GM18858 (cell line): ENCODE data around the gene OSBPL6.

Experiments
- ATAC-seq: cut with Tn5 transposase; IDR thresholded peaks from one replicate; pipeline ENCODE4 v1.9.1; 2021; ENCODE audit not compliant: unreplicated experiment

The OSBPL6 gene

DNA sequence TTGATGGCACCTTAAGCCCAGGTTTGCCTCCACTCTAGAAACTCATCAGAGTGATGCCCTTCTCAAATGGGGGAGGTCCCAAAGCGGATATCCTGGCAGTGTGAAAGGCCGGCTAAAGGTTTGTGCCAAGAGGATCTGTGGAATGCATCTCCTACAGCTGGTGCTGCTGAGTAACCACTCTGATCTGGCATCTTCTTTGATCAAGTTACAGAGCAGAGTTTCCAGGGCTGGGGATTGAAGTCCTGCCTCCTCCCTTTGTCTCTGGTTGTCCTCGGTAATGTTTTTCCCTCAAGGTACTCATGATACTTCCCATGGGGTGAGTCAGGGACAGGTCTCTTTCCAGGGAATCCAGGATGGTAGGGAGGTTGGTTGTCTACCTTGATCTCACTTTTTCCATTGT lies 232.1 kb downstream of the OSBPL6 start:
- ATAC-seq = no peak

DNA sequence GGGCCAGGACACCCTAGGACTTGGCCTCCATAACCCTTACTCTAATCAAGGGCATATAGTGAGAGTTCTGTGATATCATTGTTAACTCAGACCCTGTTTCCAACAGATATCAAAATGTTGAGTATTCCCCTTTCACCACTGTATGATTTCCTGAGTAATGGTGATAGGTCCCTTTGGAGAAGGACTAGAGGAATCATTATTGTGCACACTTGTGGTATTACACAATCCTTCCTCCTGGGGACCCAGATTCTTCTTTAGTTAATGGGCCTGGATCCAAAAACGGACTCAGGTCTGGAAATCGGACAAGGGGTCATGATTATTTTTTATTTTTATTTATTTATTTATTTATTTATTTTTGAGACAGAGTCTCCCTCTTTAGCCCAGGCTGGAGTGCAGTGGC lies 233.1 kb downstream of the OSBPL6 start:
- no peak for ATAC-seq

DNA sequence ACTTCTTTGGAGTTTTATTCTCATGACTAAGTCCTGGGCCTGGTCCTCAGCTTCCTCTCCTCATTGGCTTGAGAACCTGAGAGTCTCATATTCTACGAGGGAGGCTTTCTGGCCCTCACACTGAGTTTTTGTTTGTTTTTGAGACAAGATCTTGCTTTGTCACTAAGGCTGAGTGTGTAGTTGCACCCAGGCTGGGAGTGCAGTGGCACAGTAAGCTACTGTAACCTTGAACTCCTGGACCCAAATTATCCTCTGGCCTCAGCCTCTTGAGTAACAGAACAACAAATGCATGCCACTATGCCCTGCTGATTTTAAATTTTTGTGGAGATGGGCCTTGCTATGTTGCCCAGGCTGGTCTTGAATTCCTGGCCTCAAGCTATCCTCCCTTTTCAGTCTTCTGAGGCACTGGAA lies 234.1 kb downstream of the OSBPL6 start:
- no peak for ATAC-seq

DNA sequence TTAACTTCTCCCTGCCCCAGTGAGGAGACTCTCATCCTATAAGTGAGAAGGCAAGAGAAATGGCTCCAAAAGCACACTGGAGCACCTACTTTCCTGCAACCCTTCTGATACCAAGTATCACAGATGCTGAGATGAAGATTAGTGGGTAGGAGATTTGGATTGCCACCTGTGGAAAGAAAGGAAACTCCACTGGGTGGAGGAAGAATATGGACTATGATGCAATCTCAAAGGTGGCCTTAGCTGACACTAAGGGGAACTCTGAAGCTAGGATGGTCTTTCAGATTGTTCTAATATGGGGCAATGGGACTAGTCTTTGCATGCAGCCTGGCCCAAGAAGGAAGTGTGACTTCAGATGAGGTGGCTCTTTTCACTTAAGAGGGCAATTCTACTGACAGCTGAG lies 235.0 kb downstream of the OSBPL6 start:
- ATAC-seq = no peak

DNA sequence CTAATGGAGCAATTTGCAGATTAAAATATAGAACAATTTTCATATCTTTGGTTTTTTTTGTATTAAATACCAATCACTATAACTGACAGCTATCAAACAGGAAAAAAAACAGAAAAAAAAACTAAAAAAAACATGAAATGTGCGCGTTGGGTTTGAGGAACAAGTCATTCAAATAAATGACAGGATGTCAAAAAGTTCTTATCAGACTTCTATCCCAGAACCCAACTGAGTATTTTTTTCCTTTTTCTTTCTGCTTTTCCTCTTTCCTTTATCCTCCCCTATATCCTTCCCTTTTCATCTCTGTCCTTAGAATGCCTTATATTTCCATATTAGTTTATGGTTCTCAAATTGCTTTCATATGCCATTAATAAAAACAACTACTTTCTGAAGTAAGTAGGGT lies 242.3 kb downstream of the OSBPL6 start:
- no peak for ATAC-seq

DNA sequence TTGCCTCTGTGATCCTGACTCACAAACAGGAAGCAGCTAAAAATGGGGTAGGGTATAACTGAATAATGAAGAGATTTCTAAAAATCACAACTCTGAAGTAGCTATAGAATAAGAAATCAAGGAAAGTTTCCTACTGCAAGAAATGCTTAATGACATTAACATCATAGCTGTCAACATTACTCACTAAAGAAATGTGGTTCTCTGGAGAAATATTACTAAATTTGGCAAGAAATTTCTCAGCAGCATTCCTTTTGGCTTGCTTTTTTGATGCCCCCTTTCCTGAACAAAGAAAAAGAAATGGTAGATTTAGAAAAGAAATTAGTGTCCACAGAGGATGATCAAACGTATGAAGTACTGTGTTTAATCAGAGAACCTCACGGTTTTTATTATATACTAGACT lies 247.1 kb downstream of the OSBPL6 start:
- no peak for ATAC-seq

DNA sequence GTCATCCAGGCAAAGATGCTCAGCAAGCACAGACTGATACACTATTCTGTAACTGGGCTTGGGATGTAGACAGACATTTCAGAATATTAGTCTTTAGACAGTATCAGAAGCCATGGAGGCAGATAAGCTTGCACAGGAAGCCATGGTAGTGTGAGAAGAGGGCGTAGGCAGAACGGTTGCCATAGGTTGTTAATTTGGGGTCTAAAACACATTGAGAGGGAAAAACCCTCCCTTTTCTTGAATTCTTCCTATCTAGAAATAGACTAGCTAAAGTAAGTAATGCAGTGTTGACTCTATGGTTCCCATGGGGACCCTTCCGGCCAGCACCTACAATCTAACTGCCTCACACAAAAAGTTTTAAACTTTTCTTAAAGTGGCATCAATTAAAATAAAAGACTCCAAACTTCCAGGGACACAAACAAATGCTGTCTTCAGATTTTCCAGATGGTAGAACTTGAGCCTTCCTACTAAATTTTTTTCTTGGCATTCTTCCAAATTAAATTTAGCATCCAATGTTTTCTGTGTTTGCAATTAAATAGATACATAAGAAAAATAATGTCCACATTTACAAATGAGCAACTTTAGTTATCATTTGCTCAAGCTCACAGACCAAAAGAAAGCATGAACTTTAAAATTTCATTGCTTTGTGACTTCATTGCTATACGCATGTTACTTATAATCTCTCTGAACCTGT lies 254.8 kb downstream of the OSBPL6 start:
- peak; percentile 9 for ATAC-seq

DNA sequence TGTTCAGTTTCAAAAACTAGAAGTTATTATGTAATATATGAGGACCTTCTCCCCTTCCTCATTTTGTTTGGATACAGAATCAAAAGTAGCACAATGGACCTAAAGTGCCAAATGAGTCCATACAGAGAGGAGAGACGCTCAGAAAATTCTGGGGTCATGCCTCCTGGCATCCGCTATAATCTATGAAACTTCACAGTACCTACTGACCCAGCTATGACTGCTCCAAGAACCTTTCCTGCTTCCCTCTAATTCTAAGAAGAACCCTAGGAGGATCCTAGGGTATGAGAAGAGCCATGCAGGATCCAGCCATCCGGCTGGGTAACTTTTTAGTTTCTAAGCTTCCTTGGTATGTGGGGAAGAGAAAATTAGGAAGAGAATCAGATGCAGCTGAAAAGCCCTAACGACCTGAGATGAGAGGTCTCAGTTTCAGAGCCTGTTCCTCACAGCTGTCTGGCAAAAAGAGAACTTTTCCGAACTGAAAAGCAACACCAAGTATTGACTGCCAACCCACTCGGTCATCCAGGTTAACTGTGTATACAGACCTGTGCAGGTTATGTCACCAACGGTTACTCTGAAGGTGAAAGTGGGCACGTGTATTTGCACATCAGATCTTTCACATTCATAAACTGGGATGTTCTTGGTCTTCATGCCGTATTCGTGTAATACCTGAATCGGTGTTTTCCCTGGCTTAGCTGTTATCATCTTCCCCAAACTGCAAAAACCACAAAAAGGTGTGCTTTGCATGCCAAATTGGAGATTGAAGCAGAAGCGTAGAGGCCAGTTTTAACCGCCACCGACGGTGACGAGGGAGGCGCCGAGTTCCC lies 255.6 kb downstream of the OSBPL6 start:
- ATAC-seq = peak; percentile 4

DNA sequence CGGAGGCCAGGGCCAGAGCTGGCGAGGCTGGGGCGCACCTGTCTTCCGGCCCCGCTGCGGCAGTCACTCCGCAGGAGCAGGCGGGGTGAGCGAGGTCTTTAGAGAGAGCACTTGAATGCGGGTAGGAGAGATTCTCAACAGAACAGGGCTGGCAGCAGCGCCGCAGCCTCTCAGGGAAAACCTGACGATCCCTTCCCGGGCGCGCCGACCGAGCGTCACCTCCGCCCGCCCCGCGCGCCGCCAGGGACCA lies 256.1 kb downstream of the OSBPL6 start:
- peak; percentile 32 for ATAC-seq

DNA sequence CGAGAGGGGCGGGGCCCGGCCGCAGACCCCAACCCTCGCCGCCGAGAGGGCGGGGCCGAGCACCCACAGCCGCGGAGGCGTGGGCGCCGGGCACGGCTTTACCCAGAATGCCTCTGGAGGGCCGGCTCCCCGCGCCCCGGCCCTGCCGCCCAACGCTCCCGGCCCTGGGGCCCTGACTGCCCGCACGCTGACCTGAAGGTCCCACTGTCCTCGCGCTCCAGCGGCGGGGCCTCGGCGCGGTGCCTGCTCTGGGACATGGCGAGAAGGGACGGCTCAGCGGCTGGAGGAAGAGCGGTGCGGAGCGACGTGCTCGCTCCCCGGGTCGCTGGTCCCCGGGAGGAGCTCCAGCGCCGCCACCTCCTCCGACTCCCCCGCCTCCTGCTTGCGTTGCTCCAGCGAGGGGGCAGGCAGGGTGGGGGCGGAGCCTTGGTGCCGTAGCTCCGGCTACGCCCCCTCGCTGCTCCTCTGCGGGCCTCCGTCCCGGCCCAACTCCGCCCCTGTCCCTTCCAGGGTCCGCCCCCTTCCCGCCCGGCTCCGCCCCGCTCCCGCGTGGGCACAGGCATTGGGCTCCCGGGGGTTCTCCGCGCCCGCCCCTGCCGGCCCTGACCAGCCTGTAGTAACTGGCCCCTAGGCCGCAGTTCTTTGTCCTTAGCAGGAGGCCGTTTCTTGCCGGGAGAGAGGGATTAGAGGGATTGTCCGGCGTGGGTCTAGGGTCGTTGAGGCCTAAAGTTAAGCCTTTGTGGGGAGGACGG lies 256.6 kb downstream of the OSBPL6 start, which contains the start of the genes PJVK and PRKRA:
Gene PJVK, plus strand, starts transcription at position 605 of the 752 bp plus-strand sequence. CDS start 2,032 bp downstream, outside the sequence.
Gene PRKRA, minus strand, starts transcription at position 402 of the 752 bp plus-strand sequence. Its CDS starts 145 bp downstream, at position 257.
- peak; percentile 76 for ATAC-seq

DNA sequence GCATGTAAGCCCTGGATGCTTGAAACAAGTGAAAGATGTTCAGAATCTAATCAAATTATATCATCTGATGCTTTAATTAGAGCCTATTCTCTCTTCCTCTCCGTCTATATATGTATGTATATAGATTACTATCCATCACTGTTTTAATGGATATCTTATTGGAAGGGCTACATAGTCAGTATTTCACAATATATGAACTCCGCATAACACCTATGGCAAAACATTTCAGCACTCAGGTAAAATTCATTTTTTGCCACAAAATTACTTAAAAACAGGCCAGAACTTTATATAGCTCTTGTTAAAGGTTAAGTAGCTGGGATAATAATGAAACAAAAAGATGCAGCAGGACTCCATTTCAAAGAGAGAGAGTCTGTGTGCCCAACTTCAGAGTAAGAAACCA lies 258.0 kb downstream of the OSBPL6 start:
- ATAC-seq = no peak
